Cardiac fibroblast (primary cell): ENCODE measurements around the gene SNAP29.
"Not testable (repeated sequence)": the region's sequence is repeated elsewhere in the genome, so short reads cannot be mapped to it uniquely, and the experiment has no call there.

ENCODE experiments used
- DNase-seq, 2 donors: peaks; one replicate each; pipeline versions ENCODE4 v3.0.0 to v3.0.0-alpha.2; 2010; ENCODE audit warnings: low read depth in 2 of 2
- H3K4me3 ChIP-seq, 2 donors: replicated peaks in 1 of 2; 1 replicate in 1 of 2; 2 replicates in 1 of 2; pipeline ENCODE4 v1.5.1; 2011; ENCODE audit warnings: low read depth in 2 of 2, low read length in 2 of 2, mild to moderate bottlenecking in 2 of 2, moderate library complexity in 1 of 2
- CTCF ChIP-seq: IDR thresholded peaks from one replicate; pipeline ENCODE4 v1.5.1; 2011; ENCODE audit warnings: low read depth, mild to moderate bottlenecking, low read length, inconsistent platforms

Gene SNAP29

GRCh38 chr22:20814221-20814808, 44.5 kb upstream of the SNAP29 start:
- no peak for TF ChIP-seq CTCF
- DNase-seq = no peak
- H3K4me3 ChIP-seq = no peak overlapping the region

DNA sequence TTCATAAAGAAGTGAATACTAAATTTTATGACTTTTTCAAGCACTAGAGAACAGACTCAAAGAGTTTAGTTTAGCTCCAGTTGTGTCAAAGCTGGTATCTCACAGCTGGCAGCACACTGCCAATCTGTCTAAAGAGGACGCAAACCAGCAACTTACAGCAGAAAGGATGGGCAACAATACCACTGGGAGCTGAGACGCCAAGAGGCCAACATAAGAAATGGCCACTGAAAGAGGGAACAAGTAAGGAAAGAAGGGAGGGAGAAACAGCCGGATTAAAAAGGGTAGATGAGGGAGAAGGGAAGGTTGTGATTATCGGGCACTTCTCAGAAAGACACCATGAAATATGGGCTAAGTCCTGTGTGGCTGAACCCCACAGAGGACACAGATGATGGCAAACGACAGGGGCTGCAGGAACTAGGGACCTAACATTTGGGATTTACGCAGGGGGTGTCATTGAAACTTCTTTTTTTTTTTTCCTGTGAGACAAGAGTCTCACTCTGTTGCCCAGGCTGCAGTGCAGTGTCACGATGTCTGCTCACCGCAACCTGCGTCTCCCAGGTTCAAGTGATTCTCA, 43.2 kb upstream of the SNAP29 start:
- TF ChIP-seq CTCF = no peak
- H3K4me3 ChIP-seq = no peak overlapping the region
- DNase-seq = no peak

GRCh38 chr22:20816559-20816958, 42.2 kb upstream of the SNAP29 start:
- no peak for DNase-seq
- no peak for TF ChIP-seq CTCF
- H3K4me3 ChIP-seq = no peak overlapping the region

DNA sequence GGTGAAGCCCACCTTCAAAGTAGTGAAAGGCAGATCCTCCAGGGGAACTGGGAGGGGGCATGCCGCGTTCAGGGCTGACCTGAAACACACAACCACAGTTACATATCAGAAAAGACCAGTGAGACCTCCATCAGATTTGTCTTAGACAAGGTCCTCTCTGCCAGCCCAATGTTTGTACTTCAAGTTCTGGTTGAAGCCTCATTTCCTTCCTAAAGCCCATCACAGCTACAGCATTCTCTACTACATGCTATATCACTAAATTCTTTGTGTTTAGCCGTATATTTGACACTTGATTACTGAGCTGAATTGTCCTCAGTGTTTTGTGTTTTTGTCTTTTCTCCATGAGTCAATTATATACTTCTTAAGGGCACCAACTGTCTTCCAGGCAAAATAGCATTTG, 40.3 kb upstream of the SNAP29 start:
- no peak for TF ChIP-seq CTCF
- H3K4me3 ChIP-seq = no peak overlapping the region
- DNase-seq = no peak

- DNase-seq = no peak
- H3K4me3 ChIP-seq = no peak overlapping the region
- TF ChIP-seq CTCF = no peak
Observed at GRCh38 chr22:20819471-20819870, 39.3 kb upstream of the SNAP29 start.

DNA sequence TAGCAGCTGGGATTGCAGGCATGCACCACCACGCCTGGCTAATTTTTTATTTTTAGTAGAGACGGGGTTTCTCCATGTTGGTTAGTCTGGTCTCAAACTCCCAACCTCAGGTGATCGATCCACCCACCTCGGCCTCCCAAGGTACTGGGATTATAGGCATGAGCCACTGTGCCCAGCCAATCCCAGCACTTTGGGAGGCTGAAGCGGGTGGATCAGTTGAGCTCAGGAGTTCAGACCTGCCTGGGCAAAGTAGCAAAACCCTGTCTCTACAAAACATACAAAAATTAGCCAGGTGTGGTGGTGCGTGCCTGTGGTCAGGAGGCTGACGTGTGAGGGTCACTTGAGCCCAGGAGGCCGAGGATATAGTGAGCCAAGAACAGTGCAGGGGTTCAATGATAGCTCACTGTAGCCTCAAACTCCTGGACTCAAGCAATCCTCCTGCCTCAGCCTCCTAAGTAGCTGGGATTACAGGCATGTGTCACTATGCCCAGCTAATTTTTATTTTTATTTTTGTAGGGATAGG, 37.0 kb upstream of the SNAP29 start:
- DNase-seq, H3K4me3 ChIP-seq: not testable (repeated sequence)

DNA sequence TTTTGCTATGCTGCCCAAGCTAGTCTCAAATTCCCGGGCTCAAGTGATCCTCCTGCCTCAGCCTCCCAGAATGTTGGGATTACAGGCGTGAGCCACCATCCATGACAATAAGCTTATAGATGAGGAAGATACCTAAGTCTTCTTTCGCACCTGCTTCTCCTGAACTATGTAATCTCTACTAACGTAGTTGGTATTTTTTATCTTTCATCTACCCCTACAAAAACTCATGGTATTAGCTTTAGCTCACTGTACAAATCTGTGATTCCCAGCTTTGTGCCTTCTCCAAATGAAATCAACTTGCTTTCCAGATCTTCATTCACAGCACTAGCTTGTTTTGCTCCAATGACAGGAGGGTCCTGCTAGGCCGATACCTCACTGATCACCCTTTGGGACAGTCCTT, 36.6 kb upstream of the SNAP29 start:
- H3K4me3 ChIP-seq = no peak overlapping the region
- DNase-seq = no peak
- TF ChIP-seq CTCF = no peak
